AG04450 (cell line): Measurements from ENCODE around the gene DNAJB13. TPM values are rescaled to one million over a fixed set of nuclear protein-coding genes. Genes with fewer than 3 reads are reported as not detected.
A peak's percentile ranks its signal among the peaks of the same experiment; 100 is the strongest.

Experiments used
- CTCF ChIA-PET: fragments of 300-600, 350-600 bp; formaldehyde crosslinking; extraction: SDS; loops from one replicate; lab custom pipeline; 2022; ENCODE audit warnings: antibody characterized with exemption, inconsistent platforms; lab: Charles Lee
- POLR2A ChIA-PET: fragments of 350-600 bp; formaldehyde crosslinking; extraction: SDS; loops from one replicate; lab custom pipeline; 2021; ENCODE audit warnings: antibody characterized with exemption, inconsistent platforms; lab: Yijun Ruan, JAX
- DNase-seq: peaks from one replicate; pipeline ENCODE4 v3.0.0-alpha.2; 2011; ENCODE audit warnings: low read depth, low spot score
- H3K27ac ChIP-seq: one replicate; pipeline ENCODE4 v1.5.1; 2012; ENCODE audit warnings: low read depth, low read length, control low read depth
- H3K27me3 ChIP-seq: one replicate; pipeline ENCODE4 v1.6.0; 2012; ENCODE audit warnings: low read length; ENCODE audit not compliant: control insufficient read depth, insufficient read depth
- H3K4me3 ChIP-seq: 2 replicates; pipeline ENCODE4 v1.5.1; 2011; ENCODE audit warnings: mild to moderate bottlenecking, low read depth, low read length, control low read depth
- H3K9me3 ChIP-seq: 2 replicates; pipeline ENCODE4 v1.5.1; 2012; ENCODE audit warnings: low read length; ENCODE audit not compliant: control insufficient read depth, insufficient read depth
- CTCF ChIP-seq: IDR thresholded peaks from 2 replicates; pipeline ENCODE4 v1.5.1; 2011; ENCODE audit warnings: low read depth, low read length, control low read depth, inconsistent platforms
- polyA minus RNA-seq: library from RNA; depleted of rRNA, polyadenylated mRNA; stranded (reverse); fragments of >200 nt; gene quantifications from 2 replicates; pipeline ENCODE4 v1.2.3, GENCODE V29; 2011; rRNA and poly(A)+ RNA removed
- polyA plus RNA-seq: library from polyadenylated mRNA; depleted of rRNA; stranded (reverse); fragments of >200 nt; gene quantifications from 2 replicates; pipeline ENCODE4 v1.2.3, GENCODE V29; 2011; rRNA removed

DNAJB13 gene
- polyA plus RNA-seq (0.11 and 0.17 TPM in 2 replicates), polyA minus RNA-seq (not detected in 2 replicates)

GRCh38 chr11:73950869-73951710 is at the start of gene DNAJB13:
TSS of gene DNAJB13 (plus strand) at chr11:73951026. CDS start at chr11:73951070, 44 bp downstream.
- Histone ChIP-seq H3K27ac (no peak within 1 kb of the TSS), H3K9me3 (peaks cover 7% of the 10 kb centered on the region), H3K4me3 (no peak within 1 kb of the TSS), H3K27me3 (peaks cover 2% of the 10 kb centered on the region)
- no peak for DNase-seq
- ChIA-PET CTCF (no interaction called here), POLR2A (no interaction called here)
- TF ChIP-seq CTCF, result no peak

GRCh38 chr11:73902303-73902702 is 48.5 kb upstream of the DNAJB13 start:
- DNase-seq, result no peak
- Histone ChIP-seq H3K27me3 (no peaks in the 10 kb centered on the region), H3K4me3 (no peak overlapping the region), H3K27ac (no peak overlapping the region), H3K9me3 (no peaks in the 10 kb centered on the region)
- no peak for TF ChIP-seq CTCF
- ChIA-PET CTCF (interaction anchor here (0.9 kb wide), 1 partner anchor 29 kb away, joined by 4 read pairs; no protein-coding TSS in a partner anchor), POLR2A (no interaction called here)

GRCh38 chr11:73907191-73907590 is 43.6 kb upstream of the DNAJB13 start:
- TF ChIP-seq CTCF, result peak; percentile 19; the same call in 1 of the 2 replicates
- Histone ChIP-seq H3K4me3 (no peak overlapping the region), H3K9me3 (no peaks in the 10 kb centered on the region), H3K27ac (no peak overlapping the region), H3K27me3 (no peaks in the 10 kb centered on the region)
- DNase-seq, result no peak
- ChIA-PET POLR2A (no interaction called here), CTCF (interaction anchor here (0.6 kb wide), 1 partner anchor 376 kb away, joined by 3 read pairs; no protein-coding TSS in a partner anchor)

- no peak for DNase-seq
- CTCF ChIA-PET, result interaction anchor here (0.6 to 1.0 kb wide), 2 partner anchors 19 to 432 kb away, joined by 3 to 6 read pairs; no protein-coding TSS in a partner anchor
- H3K27ac ChIP-seq, result no peak overlapping the region
- no peak overlapping the region for H3K4me3 ChIP-seq
- POLR2A ChIA-PET, result no interaction called here
- no peak for TF ChIP-seq CTCF
- H3K27me3 ChIP-seq, result no peaks in the 10 kb centered on the region
- no peaks in the 10 kb centered on the region for H3K9me3 ChIP-seq
Measured at GRCh38 chr11:73912026-73912425, 38.8 kb upstream of the DNAJB13 start.

GRCh38 chr11:73913472-73913871 is 37.4 kb upstream of the DNAJB13 start:
- no peak for TF ChIP-seq CTCF
- ChIA-PET POLR2A (no interaction called here), CTCF (no interaction called here)
- no peaks in the 10 kb centered on the region for H3K27me3 ChIP-seq
- H3K27ac ChIP-seq, result no peak overlapping the region
- H3K4me3 ChIP-seq, result no peak overlapping the region
- no peaks in the 10 kb centered on the region for H3K9me3 ChIP-seq
- no peak for DNase-seq
